HEK293 (cell line): Measurements from ENCODE around the gene PITPNM3.

Experiments
- HOXD13 ChIP-seq: sonication (generic); formaldehyde crosslinking; IDR thresholded peaks from 2 replicates; pipeline ENCODE4 v1.8.0; 2022; ENCODE audit warnings: missing genetic modification reagents, borderline replicate concordance
- KLF10 ChIP-seq: fragments of 450-650 bp; IDR thresholded peaks from 2 replicates; pipeline ENCODE4 v1.5.1; 2018; ENCODE audit warnings: missing biosample characterization, mild to moderate bottlenecking, missing genetic modification characterization
- ZIC2 ChIP-seq: fragments of 450-650 bp; formaldehyde crosslinking; IDR thresholded peaks from 2 replicates; pipeline ENCODE4 v1.5.1; 2016; ENCODE audit warnings: missing biosample characterization, missing genetic modification characterization
- ZNF544 ChIP-seq: fragments of 450-650 bp; formaldehyde crosslinking; IDR thresholded peaks from 2 replicates; pipeline ENCODE4 v1.5.0; 2017; ENCODE audit warnings: missing biosample characterization, missing genetic modification characterization
- TF ChIP-seq, protein P1 (sequence below): fragments of 450-650 bp; formaldehyde crosslinking; IDR thresholded peaks from 2 replicates; pipeline ENCODE4 v1.5.1; 2016; ENCODE audit warnings: missing biosample characterization, missing genetic modification characterization
- TF ChIP-seq, protein P2 (sequence below): fragments of 450-650 bp; formaldehyde crosslinking; IDR thresholded peaks from 2 replicates; pipeline ENCODE4 v1.5.1; 2016; ENCODE audit warnings: missing biosample characterization, missing genetic modification characterization
- TF ChIP-seq, protein P3 (sequence below): fragments of 450-650 bp; formaldehyde crosslinking; IDR thresholded peaks from 2 replicates; pipeline ENCODE4 v1.5.1; 2016; ENCODE audit warnings: missing biosample characterization, missing genetic modification characterization
- TF ChIP-seq, protein P4 (sequence below): fragments of 450-650 bp; formaldehyde crosslinking; IDR thresholded peaks from 2 replicates; pipeline ENCODE4 v1.5.1; 2016; ENCODE audit warnings: missing biosample characterization, missing genetic modification characterization

DNA sequence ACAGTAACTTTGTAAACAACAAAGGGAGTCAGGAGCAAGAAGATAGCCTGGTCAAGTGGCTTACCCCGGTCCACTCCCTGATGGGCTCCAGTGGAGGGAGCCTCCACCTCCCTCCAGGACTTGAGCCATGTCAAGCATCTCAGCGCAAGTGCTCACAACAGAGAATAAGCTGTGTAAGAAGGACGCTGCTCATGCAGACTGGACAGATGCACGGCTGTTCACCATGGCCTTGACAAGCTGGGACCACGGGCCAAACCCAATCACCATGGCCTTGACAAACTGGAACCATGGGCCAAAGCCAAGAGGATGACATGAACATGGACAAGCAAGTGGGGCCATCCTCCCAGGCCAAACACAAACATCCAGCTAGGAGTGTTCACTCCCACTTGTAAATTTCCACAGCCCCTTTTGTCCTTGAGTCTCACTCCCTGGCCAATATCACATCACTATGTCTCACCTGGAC lies 3.4 kb upstream of the PITPNM3 start:
- TF ChIP-seq ZNF544 (tag by site-specific recombination) (no peak), KLF10 (tag by site-specific recombination) (no peak), ZIC2 (tag by site-specific recombination) (no peak), HOXD13 (CRISPR knock-in tag) (no peak)
- TF ChIP-seq, protein P1, sequence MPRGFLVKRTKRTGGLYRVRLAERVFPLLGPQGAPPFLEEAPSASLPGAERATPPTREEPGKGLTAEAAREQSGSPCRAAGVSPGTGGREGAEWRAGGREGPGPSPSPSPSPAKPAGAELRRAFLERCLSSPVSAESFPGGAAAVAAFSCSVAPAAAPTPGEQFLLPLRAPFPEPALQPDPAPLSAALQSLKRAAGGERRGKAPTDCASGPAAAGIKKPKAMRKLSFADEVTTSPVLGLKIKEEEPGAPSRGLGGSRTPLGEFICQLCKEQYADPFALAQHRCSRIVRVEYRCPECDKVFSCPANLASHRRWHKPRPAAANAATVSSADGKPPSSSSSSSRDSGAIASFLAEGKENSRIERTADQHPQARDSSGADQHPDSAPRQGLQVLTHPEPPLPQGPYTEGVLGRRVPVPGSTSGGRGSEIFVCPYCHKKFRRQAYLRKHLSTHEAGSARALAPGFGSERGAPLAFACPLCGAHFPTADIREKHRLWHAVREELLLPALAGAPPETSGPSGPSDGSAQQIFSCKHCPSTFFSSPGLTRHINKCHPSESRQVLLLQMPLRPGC, result no peak
- TF ChIP-seq, protein P2, sequence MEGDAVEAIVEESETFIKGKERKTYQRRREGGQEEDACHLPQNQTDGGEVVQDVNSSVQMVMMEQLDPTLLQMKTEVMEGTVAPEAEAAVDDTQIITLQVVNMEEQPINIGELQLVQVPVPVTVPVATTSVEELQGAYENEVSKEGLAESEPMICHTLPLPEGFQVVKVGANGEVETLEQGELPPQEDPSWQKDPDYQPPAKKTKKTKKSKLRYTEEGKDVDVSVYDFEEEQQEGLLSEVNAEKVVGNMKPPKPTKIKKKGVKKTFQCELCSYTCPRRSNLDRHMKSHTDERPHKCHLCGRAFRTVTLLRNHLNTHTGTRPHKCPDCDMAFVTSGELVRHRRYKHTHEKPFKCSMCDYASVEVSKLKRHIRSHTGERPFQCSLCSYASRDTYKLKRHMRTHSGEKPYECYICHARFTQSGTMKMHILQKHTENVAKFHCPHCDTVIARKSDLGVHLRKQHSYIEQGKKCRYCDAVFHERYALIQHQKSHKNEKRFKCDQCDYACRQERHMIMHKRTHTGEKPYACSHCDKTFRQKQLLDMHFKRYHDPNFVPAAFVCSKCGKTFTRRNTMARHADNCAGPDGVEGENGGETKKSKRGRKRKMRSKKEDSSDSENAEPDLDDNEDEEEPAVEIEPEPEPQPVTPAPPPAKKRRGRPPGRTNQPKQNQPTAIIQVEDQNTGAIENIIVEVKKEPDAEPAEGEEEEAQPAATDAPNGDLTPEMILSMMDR (tag by site-specific recombination), result no peak
- TF ChIP-seq, protein P3, sequence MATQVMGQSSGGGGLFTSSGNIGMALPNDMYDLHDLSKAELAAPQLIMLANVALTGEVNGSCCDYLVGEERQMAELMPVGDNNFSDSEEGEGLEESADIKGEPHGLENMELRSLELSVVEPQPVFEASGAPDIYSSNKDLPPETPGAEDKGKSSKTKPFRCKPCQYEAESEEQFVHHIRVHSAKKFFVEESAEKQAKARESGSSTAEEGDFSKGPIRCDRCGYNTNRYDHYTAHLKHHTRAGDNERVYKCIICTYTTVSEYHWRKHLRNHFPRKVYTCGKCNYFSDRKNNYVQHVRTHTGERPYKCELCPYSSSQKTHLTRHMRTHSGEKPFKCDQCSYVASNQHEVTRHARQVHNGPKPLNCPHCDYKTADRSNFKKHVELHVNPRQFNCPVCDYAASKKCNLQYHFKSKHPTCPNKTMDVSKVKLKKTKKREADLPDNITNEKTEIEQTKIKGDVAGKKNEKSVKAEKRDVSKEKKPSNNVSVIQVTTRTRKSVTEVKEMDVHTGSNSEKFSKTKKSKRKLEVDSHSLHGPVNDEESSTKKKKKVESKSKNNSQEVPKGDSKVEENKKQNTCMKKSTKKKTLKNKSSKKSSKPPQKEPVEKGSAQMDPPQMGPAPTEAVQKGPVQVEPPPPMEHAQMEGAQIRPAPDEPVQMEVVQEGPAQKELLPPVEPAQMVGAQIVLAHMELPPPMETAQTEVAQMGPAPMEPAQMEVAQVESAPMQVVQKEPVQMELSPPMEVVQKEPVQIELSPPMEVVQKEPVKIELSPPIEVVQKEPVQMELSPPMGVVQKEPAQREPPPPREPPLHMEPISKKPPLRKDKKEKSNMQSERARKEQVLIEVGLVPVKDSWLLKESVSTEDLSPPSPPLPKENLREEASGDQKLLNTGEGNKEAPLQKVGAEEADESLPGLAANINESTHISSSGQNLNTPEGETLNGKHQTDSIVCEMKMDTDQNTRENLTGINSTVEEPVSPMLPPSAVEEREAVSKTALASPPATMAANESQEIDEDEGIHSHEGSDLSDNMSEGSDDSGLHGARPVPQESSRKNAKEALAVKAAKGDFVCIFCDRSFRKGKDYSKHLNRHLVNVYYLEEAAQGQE, result no peak
- TF ChIP-seq, protein P4, sequence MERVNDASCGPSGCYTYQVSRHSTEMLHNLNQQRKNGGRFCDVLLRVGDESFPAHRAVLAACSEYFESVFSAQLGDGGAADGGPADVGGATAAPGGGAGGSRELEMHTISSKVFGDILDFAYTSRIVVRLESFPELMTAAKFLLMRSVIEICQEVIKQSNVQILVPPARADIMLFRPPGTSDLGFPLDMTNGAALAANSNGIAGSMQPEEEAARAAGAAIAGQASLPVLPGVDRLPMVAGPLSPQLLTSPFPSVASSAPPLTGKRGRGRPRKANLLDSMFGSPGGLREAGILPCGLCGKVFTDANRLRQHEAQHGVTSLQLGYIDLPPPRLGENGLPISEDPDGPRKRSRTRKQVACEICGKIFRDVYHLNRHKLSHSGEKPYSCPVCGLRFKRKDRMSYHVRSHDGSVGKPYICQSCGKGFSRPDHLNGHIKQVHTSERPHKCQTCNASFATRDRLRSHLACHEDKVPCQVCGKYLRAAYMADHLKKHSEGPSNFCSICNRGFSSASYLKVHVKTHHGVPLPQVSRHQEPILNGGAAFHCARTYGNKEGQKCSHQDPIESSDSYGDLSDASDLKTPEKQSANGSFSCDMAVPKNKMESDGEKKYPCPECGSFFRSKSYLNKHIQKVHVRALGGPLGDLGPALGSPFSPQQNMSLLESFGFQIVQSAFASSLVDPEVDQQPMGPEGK (tag by site-specific recombination), result no peak
